Neural crest cell (in vitro differentiated cells): Measurements from ENCODE around the gene TSPO. TPM values are rescaled to one million over a fixed set of nuclear protein-coding genes. Genes with fewer than 3 reads are reported as not detected.

Experiments
- DNase-seq: peaks from one replicate; pipeline ENCODE4 v3.0.0; 2021; ENCODE audit warnings: low read depth, mixed read lengths, low spot score
- H3K27ac Mint-ChIP-seq: one replicate; pipeline ENCODE4 v1.8.0; 2021; ENCODE audit warnings: mild to moderate bottlenecking, mixed read lengths; ENCODE audit not compliant: unreplicated experiment
- H3K27me3 Mint-ChIP-seq: 2 replicates; pipeline ENCODE4 v1.8.0; 2021; ENCODE audit warnings: low read depth, mild to moderate bottlenecking, mixed read lengths
- H3K36me3 Mint-ChIP-seq: 2 replicates; pipeline ENCODE4 v1.8.0; 2021; ENCODE audit warnings: low read depth, mild to moderate bottlenecking, mixed read lengths
- H3K4me1 Mint-ChIP-seq: 2 replicates; pipeline ENCODE4 v1.8.0; 2021; ENCODE audit warnings: mixed read lengths
- H3K4me3 Mint-ChIP-seq: one replicate; pipeline ENCODE4 v1.8.0; 2021; ENCODE audit warnings: mild to moderate bottlenecking, mixed read lengths
- H3K9me3 Mint-ChIP-seq: 2 replicates; pipeline ENCODE4 v1.8.0; 2021; ENCODE audit warnings: mixed read lengths
- total RNA-seq: library from RNA; stranded (reverse); gene quantifications from 2 replicates; pipeline ENCODE4 v1.2.1, GENCODE V29; 2021
- TF ChIP-seq, protein P1 (sequence below): fragments of 200-600 bp; sonication (generic); conservative IDR thresholded peaks from 2 replicates; pipeline ENCODE4 v1.5.0; 2021; ENCODE audit warnings: antibody characterized with exemption, mild to moderate bottlenecking

The TSPO gene
- total RNA-seq, 1 donor from 2014 or later = 12.3 TPM

GRCh38 chr22:43118024-43118849, 33.1 kb upstream of the TSPO start:
- H3K27me3 Mint-ChIP-seq = peaks cover 19% of the 10 kb centered on the region
- no peaks in the 10 kb centered on the region for H3K36me3 Mint-ChIP-seq
- H3K4me3 Mint-ChIP-seq = no peak overlapping the region
- no peaks in the 10 kb centered on the region for H3K9me3 Mint-ChIP-seq
- H3K4me1 Mint-ChIP-seq = peaks cover 9% of the 10 kb centered on the region
- TF ChIP-seq, protein P1, sequence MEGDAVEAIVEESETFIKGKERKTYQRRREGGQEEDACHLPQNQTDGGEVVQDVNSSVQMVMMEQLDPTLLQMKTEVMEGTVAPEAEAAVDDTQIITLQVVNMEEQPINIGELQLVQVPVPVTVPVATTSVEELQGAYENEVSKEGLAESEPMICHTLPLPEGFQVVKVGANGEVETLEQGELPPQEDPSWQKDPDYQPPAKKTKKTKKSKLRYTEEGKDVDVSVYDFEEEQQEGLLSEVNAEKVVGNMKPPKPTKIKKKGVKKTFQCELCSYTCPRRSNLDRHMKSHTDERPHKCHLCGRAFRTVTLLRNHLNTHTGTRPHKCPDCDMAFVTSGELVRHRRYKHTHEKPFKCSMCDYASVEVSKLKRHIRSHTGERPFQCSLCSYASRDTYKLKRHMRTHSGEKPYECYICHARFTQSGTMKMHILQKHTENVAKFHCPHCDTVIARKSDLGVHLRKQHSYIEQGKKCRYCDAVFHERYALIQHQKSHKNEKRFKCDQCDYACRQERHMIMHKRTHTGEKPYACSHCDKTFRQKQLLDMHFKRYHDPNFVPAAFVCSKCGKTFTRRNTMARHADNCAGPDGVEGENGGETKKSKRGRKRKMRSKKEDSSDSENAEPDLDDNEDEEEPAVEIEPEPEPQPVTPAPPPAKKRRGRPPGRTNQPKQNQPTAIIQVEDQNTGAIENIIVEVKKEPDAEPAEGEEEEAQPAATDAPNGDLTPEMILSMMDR = no peak
- DNase-seq = no peak
- no peak overlapping the region for H3K27ac Mint-ChIP-seq

GRCh38 chr22:43118953-43119458, 32.4 kb upstream of the TSPO start:
- Mint-ChIP-seq H3K4me1 (peaks cover 4% of the 10 kb centered on the region), H3K36me3 (no peaks in the 10 kb centered on the region), H3K9me3 (no peaks in the 10 kb centered on the region), H3K27me3 (peaks cover 11% of the 10 kb centered on the region), H3K4me3 (no peak overlapping the region), H3K27ac (no peak overlapping the region)
- no peak for DNase-seq
- TF ChIP-seq, protein P1 = no peak

GRCh38 chr22:43126501-43127165, 24.7 kb upstream of the TSPO start:
- H3K4me3 Mint-ChIP-seq = no peak overlapping the region
- no peaks in the 10 kb centered on the region for H3K9me3 Mint-ChIP-seq
- no peaks in the 10 kb centered on the region for H3K27me3 Mint-ChIP-seq
- TF ChIP-seq, protein P1 = no peak
- no peaks in the 10 kb centered on the region for H3K4me1 Mint-ChIP-seq
- peak overlapping the region; percentile 27 for H3K27ac Mint-ChIP-seq
- no peaks in the 10 kb centered on the region for H3K36me3 Mint-ChIP-seq
- DNase-seq = no peak

- Mint-ChIP-seq H3K27ac (no peak overlapping the region), H3K36me3 (no peaks in the 10 kb centered on the region), H3K4me3 (no peak overlapping the region), H3K4me1 (no peaks in the 10 kb centered on the region), H3K27me3 (no peaks in the 10 kb centered on the region), H3K9me3 (no peaks in the 10 kb centered on the region)
- TF ChIP-seq, protein P1 = no peak
- no peak for DNase-seq
These were observed 24.0 kb upstream of the TSPO start for GRCh38 chr22:43127166-43127908.

DNA sequence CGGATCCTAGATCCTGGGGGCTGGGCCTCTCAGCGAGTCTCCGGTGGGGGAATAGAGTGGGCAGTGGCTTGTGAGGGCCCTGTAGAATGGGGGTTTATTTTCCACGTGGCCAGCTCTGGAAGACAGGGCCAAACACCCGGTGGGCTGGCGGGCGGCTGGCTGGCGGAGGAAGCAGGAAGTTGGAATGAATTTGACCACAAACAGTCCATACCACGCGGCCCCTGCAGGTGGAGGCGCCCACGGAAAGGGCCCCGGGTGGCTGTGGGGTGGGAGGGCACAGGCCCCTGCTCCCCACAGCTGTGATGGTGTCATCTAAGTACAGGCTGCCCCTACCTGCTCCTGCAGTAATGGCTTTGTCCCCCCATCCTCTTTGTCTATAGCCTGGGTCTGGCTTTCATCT, 23.2 kb upstream of the TSPO start:
- no peaks in the 10 kb centered on the region for H3K4me1 Mint-ChIP-seq
- DNase-seq = no peak
- no peak overlapping the region for H3K27ac Mint-ChIP-seq
- H3K36me3 Mint-ChIP-seq = no peaks in the 10 kb centered on the region
- H3K27me3 Mint-ChIP-seq = no peaks in the 10 kb centered on the region
- TF ChIP-seq, protein P1 = no peak
- H3K4me3 Mint-ChIP-seq = no peak overlapping the region
- H3K9me3 Mint-ChIP-seq = no peaks in the 10 kb centered on the region
